Activated CD4-positive, alpha-beta memory T cell treated with anti-CD3 and anti-CD28 coated beads, Interleukin-2, amount 10 ng/mL, durations not matched to agents 7 days and 5 days (primary cell): Measurements from ENCODE around the gene MTARC2. TPM values are rescaled to one million over a fixed set of nuclear protein-coding genes. Genes with fewer than 3 reads are reported as not detected.

ENCODE experiments used
- CTCF ChIA-PET: fragments of 350-600 bp; sonication (Branson Sonifier 250); formaldehyde crosslinking; loops from one replicate; lab custom pipeline; 2021; ENCODE audit warnings: antibody characterized with exemption, inconsistent platforms; lab: Charles Lee
- POLR2A ChIA-PET: fragments of 350-600 bp; sonication (Branson Sonifier 250); formaldehyde crosslinking; loops from one replicate; lab custom pipeline; 2021; ENCODE audit warnings: antibody characterized with exemption; lab: Charles Lee
- DNase-seq: peaks from one replicate; pipeline ENCODE4 v3.0.0-alpha.2; 2020
- H3K27ac Mint-ChIP-seq: one replicate; pipeline ENCODE4 v1.8.0; 2021; ENCODE audit warnings: mild to moderate bottlenecking, mixed read lengths
- H3K27me3 Mint-ChIP-seq: one replicate; pipeline ENCODE4 v1.8.0; 2021; ENCODE audit warnings: mixed read lengths
- H3K36me3 Mint-ChIP-seq: one replicate; pipeline ENCODE4 v1.8.0; 2021; ENCODE audit warnings: low read depth, mixed read lengths
- H3K4me1 Mint-ChIP-seq: one replicate; pipeline ENCODE4 v1.8.0; 2021; ENCODE audit warnings: mixed read lengths
- H3K4me3 Mint-ChIP-seq: one replicate; pipeline ENCODE4 v1.8.0; 2021; ENCODE audit warnings: mild to moderate bottlenecking, mixed read lengths
- H3K9me3 Mint-ChIP-seq: one replicate; pipeline ENCODE4 v1.8.0; 2021; ENCODE audit warnings: mixed read lengths
- total RNA-seq, 2 experiments: library from RNA; stranded (reverse); gene quantifications; one replicate each; pipeline ENCODE4 v1.2.3, GENCODE V29; 2021

Gene MTARC2
- total RNA-seq, 2 experiments from 2014 or later = not detected

GRCh38 chr1:220813013-220813412 is 64.9 kb downstream of the MTARC2 start:
- H3K9me3 Mint-ChIP-seq = no peaks in the 10 kb centered on the region
- H3K27ac Mint-ChIP-seq = no peak overlapping the region
- H3K4me3 Mint-ChIP-seq = no peak overlapping the region
- ChIA-PET POLR2A (no interaction called here), CTCF (interaction anchor here (1.2 kb wide), 1 partner anchor 10 kb away, joined by 3 read pairs; no protein-coding TSS in a partner anchor)
- H3K36me3 Mint-ChIP-seq = no peaks in the 10 kb centered on the region
- peaks cover 9% of the 10 kb centered on the region for H3K27me3 Mint-ChIP-seq
- peaks cover 6% of the 10 kb centered on the region for H3K4me1 Mint-ChIP-seq
- no peak for DNase-seq

DNA sequence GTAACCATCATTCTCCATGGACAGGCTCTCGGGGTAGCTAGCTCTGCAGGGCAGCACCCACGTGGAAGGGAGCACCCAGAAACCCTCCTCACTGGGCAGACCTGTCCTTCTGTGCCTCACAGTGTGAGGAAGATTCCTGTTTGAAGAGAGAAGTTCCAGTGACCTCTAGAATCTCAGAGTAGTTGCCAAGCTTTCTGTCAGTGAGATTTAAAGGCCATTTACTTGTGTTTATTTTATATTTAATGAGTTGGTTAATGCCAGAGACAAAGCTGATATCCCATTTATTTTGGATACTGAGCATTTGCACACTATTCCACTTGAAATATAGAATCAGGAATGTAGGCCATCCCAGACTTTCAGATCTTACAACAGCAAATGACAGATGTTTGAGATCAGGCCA is 67.3 kb downstream of the MTARC2 start:
- H3K4me3 Mint-ChIP-seq = no peak overlapping the region
- CTCF ChIA-PET = interaction anchor here (1.1 kb wide), 1 partner anchor 12 kb away, joined by 3 read pairs; no protein-coding TSS in a partner anchor
- DNase-seq = no peak
- POLR2A ChIA-PET = no interaction called here
- no peaks in the 10 kb centered on the region for H3K36me3 Mint-ChIP-seq
- peaks cover 3% of the 10 kb centered on the region for H3K4me1 Mint-ChIP-seq
- H3K9me3 Mint-ChIP-seq = no peaks in the 10 kb centered on the region
- no peak overlapping the region for H3K27ac Mint-ChIP-seq
- peaks cover 9% of the 10 kb centered on the region for H3K27me3 Mint-ChIP-seq

DNA sequence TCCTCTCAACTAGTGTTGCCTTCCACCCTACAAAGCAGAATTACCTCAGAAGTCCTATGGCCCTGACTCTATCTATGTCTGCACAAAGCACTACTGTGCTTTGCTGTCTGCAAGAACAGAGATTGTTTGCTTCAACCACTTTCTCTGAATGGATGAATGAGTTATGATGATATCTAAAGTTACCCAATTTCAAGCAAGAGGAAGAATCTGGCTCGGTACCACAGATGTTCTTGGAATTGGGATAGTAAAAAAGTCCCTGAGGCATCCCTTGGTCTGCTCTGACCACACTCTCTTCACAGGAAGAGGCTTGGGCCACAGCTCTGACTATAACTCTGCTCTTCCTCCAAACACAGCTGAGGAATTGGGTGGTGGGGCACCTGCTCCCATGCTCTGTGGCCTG is 69.8 kb downstream of the MTARC2 start:
- peaks cover 7% of the 10 kb centered on the region for H3K27me3 Mint-ChIP-seq
- H3K4me3 Mint-ChIP-seq = no peak overlapping the region
- H3K9me3 Mint-ChIP-seq = no peaks in the 10 kb centered on the region
- H3K27ac Mint-ChIP-seq = no peak overlapping the region
- no peaks in the 10 kb centered on the region for H3K36me3 Mint-ChIP-seq
- ChIA-PET POLR2A (no interaction called here), CTCF (no interaction called here)
- H3K4me1 Mint-ChIP-seq = no peaks in the 10 kb centered on the region
- no peak for DNase-seq

DNA sequence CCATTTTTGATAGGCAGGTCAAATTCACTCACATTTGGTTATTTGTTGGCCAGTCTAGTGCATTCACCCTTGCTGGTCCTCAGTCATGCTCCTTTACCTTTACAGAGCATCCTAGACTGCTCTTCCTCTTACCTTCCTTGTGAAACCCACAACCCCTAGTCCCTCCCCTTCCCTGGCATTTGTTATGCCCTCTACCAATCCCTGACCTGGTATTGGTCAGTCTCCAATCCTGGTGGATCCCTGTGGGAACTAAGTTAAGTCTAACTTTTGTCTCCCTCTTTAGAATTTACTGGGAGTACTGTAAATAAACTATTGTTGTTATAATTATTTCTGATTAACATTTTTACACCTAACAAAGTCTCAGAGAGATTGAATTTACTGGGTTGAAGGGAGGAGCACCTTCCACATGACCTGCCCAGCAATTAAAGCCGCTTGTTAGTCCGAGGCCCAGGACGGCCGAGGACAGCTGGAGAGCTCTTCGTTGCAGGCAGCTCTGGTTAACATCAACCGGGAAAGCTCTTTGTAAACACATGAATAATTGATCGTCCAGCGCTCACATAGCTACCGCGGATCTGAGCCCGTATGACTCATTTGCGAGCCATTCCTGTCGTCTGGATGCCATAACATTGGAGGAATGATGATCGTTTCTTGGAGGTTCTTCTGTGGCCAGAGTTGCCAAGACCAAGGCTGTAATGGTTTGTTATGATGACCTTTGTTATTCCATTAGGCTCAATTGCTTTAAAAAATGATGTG is 70.5 kb downstream of the MTARC2 start:
- no peak for DNase-seq
- no peak overlapping the region for H3K27ac Mint-ChIP-seq
- H3K4me3 Mint-ChIP-seq = no peak overlapping the region
- H3K4me1 Mint-ChIP-seq = no peaks in the 10 kb centered on the region
- no peaks in the 10 kb centered on the region for H3K9me3 Mint-ChIP-seq
- CTCF ChIA-PET = no interaction called here
- peaks cover 7% of the 10 kb centered on the region for H3K27me3 Mint-ChIP-seq
- H3K36me3 Mint-ChIP-seq = no peaks in the 10 kb centered on the region
- POLR2A ChIA-PET = no interaction called here

DNA sequence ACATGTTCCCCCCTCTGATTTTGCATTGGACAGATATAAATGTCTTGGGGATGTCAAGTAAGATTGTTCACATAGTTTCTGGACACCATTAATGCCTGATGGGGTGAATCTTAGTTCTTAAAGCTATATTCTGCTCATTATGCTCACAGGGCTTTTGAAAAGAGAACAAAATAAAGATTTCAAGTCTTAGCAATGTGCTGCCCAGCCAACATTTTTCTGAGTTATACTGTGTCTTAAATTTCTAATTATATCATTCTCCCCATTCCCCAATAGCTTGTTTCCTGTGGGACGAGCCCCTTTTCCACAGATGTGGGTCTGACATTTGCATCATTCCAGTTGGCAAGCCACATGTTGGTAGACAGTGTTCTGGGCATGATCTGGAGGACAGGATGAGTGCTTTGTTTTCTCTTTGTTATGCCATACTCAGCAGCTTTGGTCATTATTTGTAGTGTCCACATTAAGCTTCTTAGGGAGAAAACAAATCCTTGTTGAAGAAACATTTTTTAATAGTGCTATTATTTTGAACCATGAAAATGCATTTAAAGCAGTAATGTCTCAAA is 71.4 kb downstream of the MTARC2 start:
- Mint-ChIP-seq H3K9me3 (no peaks in the 10 kb centered on the region), H3K4me1 (no peaks in the 10 kb centered on the region), H3K27me3 (peaks cover 7% of the 10 kb centered on the region), H3K27ac (no peak overlapping the region), H3K36me3 (no peaks in the 10 kb centered on the region), H3K4me3 (no peak overlapping the region)
- DNase-seq = no peak
- POLR2A ChIA-PET = no interaction called here
- CTCF ChIA-PET = no interaction called here

GRCh38 chr1:220824031-220824989 is 76.2 kb downstream of the MTARC2 start:
- Mint-ChIP-seq H3K9me3 (no peaks in the 10 kb centered on the region), H3K36me3 (no peaks in the 10 kb centered on the region), H3K27me3 (peaks cover 13% of the 10 kb centered on the region), H3K4me1 (no peaks in the 10 kb centered on the region), H3K27ac (no peak overlapping the region), H3K4me3 (no peak overlapping the region)
- no peak for DNase-seq
- CTCF ChIA-PET = interaction anchor here (1.2 to 2.4 kb wide), 2 partner anchors 14 to 21 kb away, joined by 3 to 10 read pairs; no protein-coding TSS in a partner anchor
- POLR2A ChIA-PET = no interaction called here

GRCh38 chr1:220825819-220826551 is 77.9 kb downstream of the MTARC2 start:
- Mint-ChIP-seq H3K27ac (no peak overlapping the region), H3K4me1 (no peaks in the 10 kb centered on the region), H3K4me3 (no peak overlapping the region), H3K36me3 (no peaks in the 10 kb centered on the region), H3K27me3 (peaks cover 13% of the 10 kb centered on the region), H3K9me3 (no peaks in the 10 kb centered on the region)
- DNase-seq = no peak
- CTCF ChIA-PET = no interaction called here
- POLR2A ChIA-PET = no interaction called here

DNA sequence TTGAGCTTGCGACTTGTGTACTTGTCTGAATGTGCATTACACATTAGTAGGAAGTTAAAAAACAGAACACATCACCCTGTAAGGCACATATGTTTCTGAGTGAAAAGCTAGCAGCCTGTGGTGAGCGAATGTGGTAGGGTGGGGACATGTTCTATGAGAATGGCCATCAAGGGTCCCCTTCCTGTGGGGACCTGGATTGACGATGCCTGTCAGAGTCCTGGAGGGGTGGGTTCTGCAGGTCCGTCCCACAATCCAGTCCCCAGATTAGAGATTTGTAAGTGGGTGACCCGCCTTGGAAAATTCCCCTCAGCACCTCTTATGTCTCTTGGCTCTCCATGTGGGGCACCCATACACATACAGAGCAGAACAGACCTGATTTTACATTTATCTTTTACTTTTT is 78.6 kb downstream of the MTARC2 start:
- no peak for DNase-seq
- ChIA-PET CTCF (no interaction called here), POLR2A (no interaction called here)
- Mint-ChIP-seq H3K9me3 (no peaks in the 10 kb centered on the region), H3K4me3 (no peak overlapping the region), H3K4me1 (no peaks in the 10 kb centered on the region), H3K27me3 (peaks cover 10% of the 10 kb centered on the region), H3K36me3 (no peaks in the 10 kb centered on the region), H3K27ac (no peak overlapping the region)

DNA sequence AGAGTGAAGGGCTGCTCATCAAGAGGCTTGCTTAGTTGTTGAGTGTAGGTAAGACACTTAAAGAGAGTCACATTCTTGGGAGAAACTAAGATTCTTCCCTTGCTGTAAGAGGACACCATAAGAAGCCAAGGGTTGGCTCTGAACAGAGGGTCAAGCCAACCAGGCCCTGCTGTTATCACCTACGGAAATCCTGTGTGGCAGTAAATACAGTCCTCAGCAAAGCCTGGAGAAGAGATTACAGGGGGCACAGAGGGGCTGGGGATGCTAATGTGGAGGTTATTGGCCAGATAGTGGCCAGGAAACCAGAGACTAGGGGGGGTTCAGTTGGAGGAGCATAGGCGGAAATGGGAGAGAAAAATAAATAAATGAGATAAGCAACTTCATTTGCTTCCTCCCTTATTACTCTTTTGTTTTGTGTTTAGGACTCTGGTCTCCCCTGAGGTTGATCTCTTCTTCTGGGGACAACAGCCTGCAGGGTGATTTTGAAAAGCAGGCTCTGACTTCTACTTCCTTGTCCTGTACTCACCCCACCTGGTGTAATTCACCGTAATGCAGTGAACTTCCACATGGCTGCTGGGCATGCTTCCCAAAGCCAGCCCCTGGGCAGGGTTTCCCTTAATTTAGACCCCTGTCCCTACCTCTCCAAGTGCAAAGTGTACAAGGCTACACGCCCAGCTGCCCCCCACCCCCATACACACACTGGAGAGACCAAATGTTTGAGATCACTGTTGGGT is 79.5 kb downstream of the MTARC2 start:
- H3K9me3 Mint-ChIP-seq = no peaks in the 10 kb centered on the region
- H3K27ac Mint-ChIP-seq = no peak overlapping the region
- DNase-seq = no peak
- H3K4me3 Mint-ChIP-seq = no peak overlapping the region
- ChIA-PET CTCF (no interaction called here), POLR2A (no interaction called here)
- H3K27me3 Mint-ChIP-seq = peaks cover 10% of the 10 kb centered on the region
- no peaks in the 10 kb centered on the region for H3K36me3 Mint-ChIP-seq
- no peaks in the 10 kb centered on the region for H3K4me1 Mint-ChIP-seq

GRCh38 chr1:220828179-220828490 is 80.0 kb downstream of the MTARC2 start:
- H3K36me3 Mint-ChIP-seq = no peaks in the 10 kb centered on the region
- ChIA-PET POLR2A (no interaction called here), CTCF (no interaction called here)
- DNase-seq = no peak
- H3K27me3 Mint-ChIP-seq = peaks cover 10% of the 10 kb centered on the region
- H3K9me3 Mint-ChIP-seq = no peaks in the 10 kb centered on the region
- H3K4me3 Mint-ChIP-seq = no peak overlapping the region
- no peaks in the 10 kb centered on the region for H3K4me1 Mint-ChIP-seq
- no peak overlapping the region for H3K27ac Mint-ChIP-seq

- Mint-ChIP-seq H3K36me3 (no peaks in the 10 kb centered on the region), H3K4me1 (no peaks in the 10 kb centered on the region), H3K4me3 (no peak overlapping the region), H3K27ac (no peak overlapping the region), H3K27me3 (peaks cover 8% of the 10 kb centered on the region), H3K9me3 (no peaks in the 10 kb centered on the region)
- ChIA-PET CTCF (no interaction called here), POLR2A (no interaction called here)
- no peak for DNase-seq
Observed at GRCh38 chr1:220828950-220829586, 80.9 kb downstream of the MTARC2 start.

DNA sequence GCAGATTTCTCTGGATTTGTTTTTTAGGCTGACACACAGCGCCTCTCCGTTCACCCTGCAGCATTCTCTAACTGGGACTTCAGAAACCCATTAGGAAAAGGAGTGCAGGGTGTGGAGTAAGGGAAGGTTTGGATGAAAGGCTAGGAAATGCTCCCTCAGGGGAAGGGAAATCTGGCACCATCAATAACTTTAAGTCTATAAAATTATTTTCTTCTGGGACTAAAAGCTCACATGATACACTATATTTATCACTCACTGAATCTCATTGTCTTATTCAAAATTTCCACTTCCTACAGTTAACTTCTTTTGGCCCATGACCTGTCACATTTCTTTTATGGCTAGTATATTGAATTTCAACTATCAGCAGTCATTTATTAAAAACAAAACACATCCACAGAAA is 85.3 kb downstream of the MTARC2 start:
- ChIA-PET POLR2A (no interaction called here), CTCF (no interaction called here)
- no peak for DNase-seq
- H3K4me3 Mint-ChIP-seq = no peak overlapping the region
- H3K27ac Mint-ChIP-seq = no peak overlapping the region
- no peaks in the 10 kb centered on the region for H3K4me1 Mint-ChIP-seq
- peaks cover 2% of the 10 kb centered on the region for H3K27me3 Mint-ChIP-seq
- no peaks in the 10 kb centered on the region for H3K36me3 Mint-ChIP-seq
- H3K9me3 Mint-ChIP-seq = no peaks in the 10 kb centered on the region
